Omental fat pad (tissue), 4 donors: ENCODE measurements around the gene RAET1L. TPM values are rescaled to one million over a fixed set of nuclear protein-coding genes. Genes with fewer than 3 reads are reported as not detected.

Experiments used
- ATAC-seq: fragments of 150-250 bp; one replicate; pipeline ENCODE4 v1.9.1; 2016; ENCODE audit warnings: mild to moderate bottlenecking, moderate library complexity; ENCODE audit not compliant: low FRiP score
- DNase-seq: peaks from one replicate; pipeline ENCODE4 v3.0.0-alpha.2; 2019; ENCODE audit warnings: low spot score
- total RNA-seq, 4 donors: library from RNA; depleted of rRNA; stranded (reverse); fragments of >200 nt; gene quantifications; one replicate each; pipeline ENCODE4 v1.1.0, GENCODE V29; 2016
- TF ChIP-seq, protein P1 (sequence below), 3 donors: fragments of 450-650 bp; IDR thresholded peaks; one replicate each; pipeline ENCODE4 v1.5.1; 2016 to 2017; ENCODE audit warnings: antibody characterized with exemption in 3 of 3, mild to moderate bottlenecking in 3 of 3, moderate library complexity in 2 of 3

The RAET1L gene
- total RNA-seq, 4 donors from 2014 or later = not detected

DNA sequence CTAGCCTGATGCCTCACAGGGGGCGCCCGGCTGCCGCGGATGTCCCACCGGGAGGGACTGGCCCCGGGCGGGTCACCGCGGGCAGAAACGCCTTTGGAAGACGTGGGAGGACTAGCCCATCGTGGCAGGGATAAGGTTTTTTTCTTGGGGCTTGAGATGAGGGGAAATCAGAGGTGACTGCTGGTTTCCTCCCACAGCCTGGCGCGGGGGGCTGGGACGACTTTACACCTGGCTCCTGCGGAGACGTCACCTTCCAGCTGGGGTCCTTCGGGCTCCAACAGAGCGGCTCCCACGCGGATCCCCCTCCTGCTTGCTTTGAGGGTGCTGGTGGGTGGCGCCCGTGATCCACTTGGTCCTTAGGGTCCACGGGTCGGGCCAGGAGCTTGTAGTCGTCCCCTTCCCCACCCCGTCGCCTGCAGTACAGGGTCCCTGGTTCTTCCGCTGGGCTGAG lies 32.2 kb upstream of the RAET1L start:
- TF ChIP-seq, protein P1, sequence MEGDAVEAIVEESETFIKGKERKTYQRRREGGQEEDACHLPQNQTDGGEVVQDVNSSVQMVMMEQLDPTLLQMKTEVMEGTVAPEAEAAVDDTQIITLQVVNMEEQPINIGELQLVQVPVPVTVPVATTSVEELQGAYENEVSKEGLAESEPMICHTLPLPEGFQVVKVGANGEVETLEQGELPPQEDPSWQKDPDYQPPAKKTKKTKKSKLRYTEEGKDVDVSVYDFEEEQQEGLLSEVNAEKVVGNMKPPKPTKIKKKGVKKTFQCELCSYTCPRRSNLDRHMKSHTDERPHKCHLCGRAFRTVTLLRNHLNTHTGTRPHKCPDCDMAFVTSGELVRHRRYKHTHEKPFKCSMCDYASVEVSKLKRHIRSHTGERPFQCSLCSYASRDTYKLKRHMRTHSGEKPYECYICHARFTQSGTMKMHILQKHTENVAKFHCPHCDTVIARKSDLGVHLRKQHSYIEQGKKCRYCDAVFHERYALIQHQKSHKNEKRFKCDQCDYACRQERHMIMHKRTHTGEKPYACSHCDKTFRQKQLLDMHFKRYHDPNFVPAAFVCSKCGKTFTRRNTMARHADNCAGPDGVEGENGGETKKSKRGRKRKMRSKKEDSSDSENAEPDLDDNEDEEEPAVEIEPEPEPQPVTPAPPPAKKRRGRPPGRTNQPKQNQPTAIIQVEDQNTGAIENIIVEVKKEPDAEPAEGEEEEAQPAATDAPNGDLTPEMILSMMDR (IDR thresholded peaks at IDR 0.05) = no peak
- no peak for ATAC-seq
- no peak for DNase-seq

DNA sequence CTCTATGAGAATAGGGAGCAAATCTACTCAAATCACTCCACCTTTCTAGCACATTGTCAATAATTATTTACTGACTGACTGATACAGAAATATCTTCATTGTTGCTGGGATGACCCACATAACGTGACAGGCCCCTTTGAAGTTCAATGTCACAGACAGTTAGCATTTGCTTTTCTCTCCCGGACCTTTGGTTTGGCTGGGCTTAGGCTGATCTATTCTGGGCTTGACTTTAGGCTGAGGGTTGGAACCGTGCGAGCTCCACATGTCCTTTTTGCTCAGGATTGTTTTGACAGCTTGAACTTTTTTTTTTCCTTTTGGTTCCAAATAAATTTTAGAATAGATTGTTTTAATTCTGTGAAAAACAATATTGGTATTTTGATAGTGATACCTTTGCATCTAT lies 31.6 kb upstream of the RAET1L start:
- TF ChIP-seq, protein P1 (IDR thresholded peaks at IDR 0.05) = no peak
- no peak for DNase-seq
- no peak for ATAC-seq

DNA sequence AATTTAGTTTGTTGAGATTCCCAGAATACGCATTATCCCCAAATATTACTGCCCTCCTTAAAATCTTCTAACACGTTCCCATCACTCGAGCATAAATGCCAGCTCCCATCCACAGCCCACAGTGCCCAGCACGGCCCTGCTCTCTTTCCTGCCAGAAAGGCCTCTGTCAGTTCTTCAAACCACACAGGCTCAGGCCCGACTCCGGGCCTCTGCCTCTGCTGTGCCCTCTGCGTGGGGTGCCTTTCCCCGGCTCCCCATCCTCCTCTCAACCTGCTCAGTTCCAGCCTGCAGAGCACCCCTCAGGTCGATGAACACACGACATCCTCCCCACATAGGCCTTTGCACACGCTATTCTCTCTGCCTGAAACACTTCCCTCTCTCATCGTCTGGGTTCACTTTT lies 30.8 kb upstream of the RAET1L start:
- TF ChIP-seq, protein P1 (IDR thresholded peaks at IDR 0.05) = no peak
- DNase-seq = no peak

DNA sequence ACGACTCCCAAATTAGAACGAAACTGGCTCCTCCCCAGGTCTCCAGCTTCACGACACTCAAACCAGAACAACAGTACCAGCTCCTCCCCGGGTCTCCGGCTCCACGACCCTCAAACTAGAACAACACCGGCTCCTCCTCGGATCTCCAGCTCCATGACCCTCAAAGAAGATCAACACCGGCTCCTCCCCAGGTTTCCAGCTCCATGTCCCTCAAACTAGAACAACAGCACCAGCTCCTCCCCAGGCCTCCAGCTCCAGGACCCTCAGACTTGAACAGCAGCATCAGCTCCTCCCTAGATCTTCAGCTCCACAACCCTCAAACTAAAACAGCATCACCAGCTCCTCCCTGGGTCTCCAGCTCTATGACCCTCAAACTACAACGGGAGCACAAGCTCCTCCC lies 29.8 kb upstream of the RAET1L start:
- no peak for ATAC-seq
- TF ChIP-seq, protein P1 (IDR thresholded peaks at IDR 0.05) = no peak

More for the DNA sequence above, 30.8 kb upstream of the RAET1L start:
- no peak for ATAC-seq

DNA sequence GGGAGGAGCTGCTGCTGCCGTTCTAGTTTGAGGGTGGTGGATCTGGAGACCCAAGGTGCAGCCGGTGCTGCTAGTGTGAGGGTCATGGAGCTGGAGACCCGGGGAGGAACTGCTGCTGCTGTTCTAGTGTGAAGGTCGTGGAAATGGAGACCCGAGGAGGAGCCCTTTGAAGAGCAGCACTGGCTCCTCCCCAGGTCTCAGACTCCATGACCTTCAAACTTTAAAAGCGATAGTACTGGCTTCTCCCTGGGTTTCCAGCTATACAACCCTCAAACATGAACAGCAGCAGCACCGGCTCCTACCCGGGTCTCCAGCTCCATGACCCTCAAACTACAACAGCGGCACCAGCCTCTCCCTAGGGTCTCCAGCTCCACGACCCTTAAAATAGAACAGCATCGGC lies 28.1 kb upstream of the RAET1L start:
- TF ChIP-seq, protein P1 (IDR thresholded peaks at IDR 0.05) = no peak
- ATAC-seq (no peak), DNase-seq (no peak)

More for the DNA sequence above, 29.8 kb upstream of the RAET1L start:
- no peak for DNase-seq

DNA sequence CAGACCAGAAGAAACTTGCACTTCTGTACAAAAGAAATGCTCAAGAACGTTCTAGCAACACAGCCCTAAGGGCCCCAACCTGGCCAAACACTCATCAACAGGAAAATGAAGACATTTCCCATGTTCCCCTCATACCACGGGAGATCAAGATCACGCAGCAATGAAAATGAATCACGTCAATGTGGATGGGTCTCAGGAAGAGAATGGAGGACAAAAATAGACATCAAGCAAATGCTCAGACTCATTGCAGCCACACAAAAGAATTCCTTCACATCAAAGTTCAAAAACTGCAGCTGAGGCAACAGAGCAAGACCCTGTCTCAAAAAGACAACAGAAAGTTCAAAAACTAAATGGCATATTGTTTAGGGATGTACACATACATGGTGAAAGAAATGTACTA lies 25.5 kb upstream of the RAET1L start:
- TF ChIP-seq, protein P1 (IDR thresholded peaks at IDR 0.05) = no peak
- DNase-seq (no peak), ATAC-seq (no peak)

DNA sequence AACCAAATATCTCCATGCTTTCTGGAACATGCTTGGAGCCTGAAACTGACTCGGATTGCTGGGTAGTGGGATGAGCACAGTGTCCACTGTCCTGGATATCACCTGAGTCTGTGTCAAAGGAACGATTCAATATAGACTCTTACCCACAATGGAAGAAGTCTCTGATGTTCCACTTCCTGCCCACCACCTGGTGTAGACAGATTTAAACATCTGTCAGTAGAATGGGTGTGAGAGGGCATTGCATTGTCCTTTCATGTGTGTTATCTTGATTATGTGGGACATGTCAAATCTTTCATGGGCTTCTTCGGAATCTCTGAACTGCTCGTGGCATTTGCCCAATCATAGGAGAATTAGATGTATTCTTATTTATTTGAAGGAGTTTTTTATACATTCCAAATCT lies 22.8 kb upstream of the RAET1L start:
- TF ChIP-seq, protein P1 (IDR thresholded peaks at IDR 0.05) = no peak
- DNase-seq = no peak
- no peak for ATAC-seq
